Medulla oblongata (tissue), 1 donor: ENCODE measurements around the gene SLC7A4.

ENCODE experiments used
- DNase-seq: peaks from one replicate; pipeline ENCODE4 v3.0.0-alpha.2; 2015; ENCODE audit errors: extremely low spot score

SLC7A4 gene

GRCh38 chr22:20998411-20999336 is 33.7 kb downstream of the SLC7A4 start:
- DNase-seq = no peak

GRCh38 chr22:20997536-20998257 is 34.7 kb downstream of the SLC7A4 start:
- no peak for DNase-seq

- no peak for DNase-seq
Measured at GRCh38 chr22:20996598-20997535, 35.5 kb downstream of the SLC7A4 start.

- DNase-seq = no peak
Measured at GRCh38 chr22:20996031-20996410, 36.3 kb downstream of the SLC7A4 start.

GRCh38 chr22:20995329-20996030 is 36.9 kb downstream of the SLC7A4 start:
- DNase-seq = no peak

- DNase-seq = no peak
Measured at GRCh38 chr22:20994902-20995241, 37.5 kb downstream of the SLC7A4 start.

- no peak for DNase-seq
Measured at GRCh38 chr22:20994128-20994901, 38.0 kb downstream of the SLC7A4 start.

- DNase-seq = no peak
Measured at GRCh38 chr22:20993304-20994127, 38.8 kb downstream of the SLC7A4 start.

GRCh38 chr22:20992456-20993303 is 39.7 kb downstream of the SLC7A4 start:
- no peak for DNase-seq

GRCh38 chr22:20992056-20992442 is 40.3 kb downstream of the SLC7A4 start:
- no peak for DNase-seq

GRCh38 chr22:20991252-20992055 is 40.9 kb downstream of the SLC7A4 start:
- no peak for DNase-seq

GRCh38 chr22:20990184-20991180 is 41.9 kb downstream of the SLC7A4 start:
- no peak for DNase-seq

GRCh38 chr22:20989323-20990138 is 42.8 kb downstream of the SLC7A4 start:
- no peak for DNase-seq

- DNase-seq = no peak
Measured at GRCh38 chr22:20988573-20989322, 43.6 kb downstream of the SLC7A4 start.

- no peak for DNase-seq
Measured at GRCh38 chr22:20987375-20987774, 45.0 kb downstream of the SLC7A4 start.
